Neuronal stem cell (in vitro differentiated cells): ENCODE data around the gene ARHGEF10L.

Source experiments
- DNase-seq: peaks from one replicate; pipeline ENCODE4 v3.0.0-alpha.2; 2013; ENCODE audit warnings: low spot score
- H2AFZ ChIP-seq: one replicate; pipeline ENCODE4 v1.6.1; 2013; ENCODE audit warnings: mild to moderate bottlenecking, low read length, inconsistent platforms
- H2AK5ac ChIP-seq: 2 replicates; pipeline ENCODE4 v1.6.1; 2013; ENCODE audit warnings: low read depth, mild to moderate bottlenecking, inconsistent platforms, low read length, moderate library complexity, mixed read lengths
- H2BK120ac ChIP-seq: 2 replicates; pipeline ENCODE4 v1.6.1; 2013; ENCODE audit warnings: low read depth, mild to moderate bottlenecking, inconsistent platforms, low read length, moderate library complexity, mixed read lengths
- H2BK12ac ChIP-seq: one replicate; pipeline ENCODE4 v1.6.1; 2013; ENCODE audit warnings: low read length, inconsistent platforms
- H2BK15ac ChIP-seq: 2 replicates; pipeline ENCODE4 v1.6.1; 2013; ENCODE audit warnings: mild to moderate bottlenecking, low read length, inconsistent platforms, mixed read lengths
- H2BK5ac ChIP-seq: one replicate; pipeline ENCODE4 v1.6.1; 2013; ENCODE audit warnings: inconsistent platforms, mild to moderate bottlenecking, low read length, moderate library complexity
- H3K14ac ChIP-seq: one replicate; pipeline ENCODE4 v1.6.1; 2013; ENCODE audit warnings: low read length, inconsistent platforms
- H3K18ac ChIP-seq: 2 replicates; pipeline ENCODE4 v1.6.1; 2013; ENCODE audit warnings: low read length, inconsistent platforms
- H3K23ac ChIP-seq: 2 replicates; pipeline ENCODE4 v1.6.1; 2013; ENCODE audit warnings: low read depth, mild to moderate bottlenecking, mixed read lengths, low read length, inconsistent platforms; ENCODE audit not compliant: poor library complexity
- H3K27ac ChIP-seq: replicated peaks from 3 replicates; pipeline ENCODE4 v1.5.1; 2013; ENCODE audit warnings: low read length, inconsistent platforms
- H3K27me3 ChIP-seq, 3 experiments: 2 replicates each; pipeline ENCODE4 v1.6.1; 2013; ENCODE audit warnings: low read length in 3 of 3, mild to moderate bottlenecking in 2 of 3, inconsistent platforms in 1 of 3, low read depth in 1 of 3, mixed read lengths in 1 of 3, moderate library complexity in 1 of 3; ENCODE audit not compliant: control insufficient read depth in 3 of 3, insufficient read depth in 3 of 3
- H3K36me3 ChIP-seq, 2 donors: replicated peaks in 1 of 2; 2 replicates each; pipeline ENCODE4 v1.6.1; 2013; ENCODE audit warnings: low read length in 2 of 2; ENCODE audit not compliant: control insufficient read depth in 2 of 2, insufficient read depth in 2 of 2
- H3K4ac ChIP-seq: 2 replicates; pipeline ENCODE4 v1.6.1; 2013; ENCODE audit warnings: inconsistent platforms, mild to moderate bottlenecking, low read length, moderate library complexity
- H3K4me1 ChIP-seq, 2 donors: 1 replicate in 1 of 2; 2 replicates in 1 of 2; pipeline ENCODE4 v1.6.1; 2013; ENCODE audit warnings: low read length in 2 of 2, low read depth in 1 of 2; ENCODE audit not compliant: control insufficient read depth in 2 of 2, insufficient read depth in 1 of 2
- H3K4me2 ChIP-seq: one replicate; pipeline ENCODE4 v1.6.1; 2013; ENCODE audit warnings: mild to moderate bottlenecking, low read length, inconsistent platforms; ENCODE audit not compliant: insufficient read depth, poor library complexity, severe bottlenecking
- H3K4me3 ChIP-seq, 2 donors: 2 replicates each; pipeline ENCODE4 v1.5.1; 2013; ENCODE audit warnings: low read length in 2 of 2, mild to moderate bottlenecking in 2 of 2, inconsistent platforms in 1 of 2, moderate library complexity in 1 of 2
- H3K79me1 ChIP-seq: one replicate; pipeline ENCODE4 v1.6.1; 2013; ENCODE audit warnings: low read depth, mild to moderate bottlenecking, inconsistent platforms, low read length, moderate library complexity
- H3K9ac ChIP-seq: one replicate; pipeline ENCODE4 v1.6.1; 2013; ENCODE audit warnings: mild to moderate bottlenecking, low read depth, low read length, inconsistent platforms; ENCODE audit not compliant: poor library complexity
- H3K9me3 ChIP-seq, 2 donors: replicated peaks in 1 of 2; 2 replicates each; pipeline versions ENCODE3 to v1.6.1; 2013; ENCODE audit warnings: low read length in 2 of 2, mild to moderate bottlenecking in 2 of 2, inconsistent platforms in 1 of 2, low read depth in 1 of 2, mixed read lengths in 1 of 2, moderate library complexity in 1 of 2; ENCODE audit not compliant: control insufficient read depth in 2 of 2, insufficient read depth in 1 of 2
- H4K8ac ChIP-seq: one replicate; pipeline ENCODE4 v1.6.1; 2013; ENCODE audit warnings: low read depth, mild to moderate bottlenecking, inconsistent platforms, low read length, moderate library complexity
- H4K91ac ChIP-seq: one replicate; pipeline ENCODE4 v1.6.1; 2013; ENCODE audit warnings: low read length, low read depth, mild to moderate bottlenecking, inconsistent platforms; ENCODE audit not compliant: poor library complexity
- WGBS, 2 donors: extraction: QIAGEN DNeasy Blood & Tissue Kit; methylation state at CpG; one replicate each; pipeline ENCODE4 v1.1.7; 2013; ENCODE audit warnings: missing lambda C conversion rate in 2 of 2, mixed read lengths in 1 of 2; ENCODE audit not compliant: insufficient read length in 2 of 2, insufficient replicate concordance in 1 of 2; ENCODE audit errors: extremely low coverage in 2 of 2; 5-methylcytosine and 5-hydroxymethylcytosine counted together

The ARHGEF10L gene

DNA sequence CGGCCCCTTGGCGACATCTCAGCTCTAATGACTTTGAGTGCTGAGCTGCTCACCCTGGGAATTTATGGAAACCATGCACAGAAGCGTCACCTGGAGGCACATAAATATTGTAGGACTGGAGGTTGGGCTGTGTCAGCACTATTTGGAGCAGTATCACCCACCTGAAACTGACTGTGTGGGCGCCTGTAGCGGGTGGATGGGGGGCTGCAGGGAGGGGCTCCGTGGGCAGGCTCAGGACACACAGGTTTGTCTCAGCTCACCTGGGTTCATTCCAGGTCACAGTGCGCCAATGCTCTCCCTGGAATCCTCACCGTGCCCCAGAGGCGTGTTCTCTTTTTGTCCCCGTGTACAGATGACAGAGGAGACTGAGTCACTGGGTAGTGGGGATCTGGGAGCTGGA, 140.8 kb downstream of the ARHGEF10L start:
- Histone ChIP-seq H4K8ac (no peak overlapping the region), H3K14ac (peak overlapping the region; percentile 32), H3K23ac (no peak overlapping the region), H3K27ac (no peak overlapping the region), H2BK15ac (no peak overlapping the region), H2BK120ac (no peak overlapping the region), H4K91ac (no peak overlapping the region), H3K4me2 (no peak overlapping the region), H3K27me3 (peaks cover 0 to 2% (median 0%) of the 10 kb centered on the region in 3 experiments), H2BK5ac (peak overlapping the region; percentile 53), H3K9ac (no peak overlapping the region), H3K36me3 (peaks cover 3 to 6% of the 10 kb centered on the region in 2 donors), H3K79me1 (peaks cover 11% of the 10 kb centered on the region), H3K4ac (no peak overlapping the region), H3K4me3 (no peak overlapping the region), H3K18ac (peak overlapping the region; percentile 8), H3K4me1 (peaks cover 7 to 24% of the 10 kb centered on the region in 2 donors), H2AFZ (no peak overlapping the region), H2AK5ac (no peak overlapping the region), H3K9me3 (no peaks in the 10 kb centered on the region), H2BK12ac (no peak overlapping the region)
- no peak for DNase-seq
- WGBS, 2 donors: no CpG with 5 or more reads among the region's 10 CpGs

DNA sequence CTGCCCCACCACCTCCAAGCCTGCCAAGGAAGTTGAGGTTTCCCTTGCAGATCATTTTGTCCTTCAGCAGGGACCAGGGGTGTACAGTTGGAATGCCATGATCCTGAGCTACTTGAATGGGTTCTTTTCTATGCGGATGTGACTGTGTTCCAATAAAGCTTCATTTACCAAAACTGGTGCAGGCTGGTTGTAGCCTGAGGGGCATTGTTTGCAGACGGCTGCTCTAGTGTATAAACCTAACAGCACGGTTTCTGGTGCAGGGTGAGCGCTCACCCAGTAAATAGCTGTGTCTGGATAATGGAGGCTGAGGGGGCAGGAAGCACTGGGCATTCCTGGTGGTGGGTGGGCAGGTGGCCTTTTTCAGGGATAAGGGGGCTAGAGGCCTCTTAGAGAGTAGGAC, 142.9 kb downstream of the ARHGEF10L start:
- Histone ChIP-seq H3K9me3 (no peaks in the 10 kb centered on the region), H3K4me1 (peaks cover 7 to 24% of the 10 kb centered on the region in 2 donors), H4K8ac (no peak overlapping the region), H3K4me2 (no peak overlapping the region), H3K27me3 (no peaks in the 10 kb centered on the region), H3K9ac (no peak overlapping the region), H3K18ac (peak overlapping the region; percentile 61), H2BK5ac (no peak overlapping the region), H2AFZ (peak overlapping the region; percentile 43), H3K4me3 (no peak overlapping the region), H2AK5ac (no peak overlapping the region), H4K91ac (no peak overlapping the region), H3K27ac (no peak overlapping the region), H3K79me1 (peaks cover 5% of the 10 kb centered on the region), H2BK12ac (no peak overlapping the region), H2BK120ac (no peak overlapping the region), H3K4ac (no peak overlapping the region), H3K36me3 (peaks cover 2 to 10% of the 10 kb centered on the region in 2 donors), H3K14ac (no peak overlapping the region), H2BK15ac (no peak overlapping the region), H3K23ac (peak overlapping the region; percentile 14)
- no peak for DNase-seq
- no CpG with 5 or more reads among the region's 4 CpGs for WGBS, 2 donors

DNA sequence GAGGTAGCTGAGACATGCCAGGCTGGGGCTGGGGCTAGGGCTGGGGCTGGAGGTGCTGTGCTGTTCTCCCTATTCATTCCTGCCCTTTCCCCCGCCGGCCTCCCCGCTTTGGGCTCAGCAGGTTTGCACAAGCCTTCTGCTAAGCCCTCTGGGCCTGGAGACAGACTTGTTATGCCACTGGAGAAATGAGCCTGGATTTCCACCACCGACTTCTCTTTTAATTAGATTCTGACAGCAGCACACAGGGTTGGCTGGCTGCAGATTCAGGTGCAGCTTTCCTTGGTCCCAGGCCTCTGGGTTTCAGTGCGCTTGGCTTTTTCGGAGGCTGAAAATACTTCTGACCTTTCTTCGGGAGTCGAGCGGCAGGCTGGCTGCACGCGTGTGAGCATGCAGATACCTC, 144.1 kb downstream of the ARHGEF10L start:
- WGBS, 2 donors: no CpG with 5 or more reads among the region's 11 CpGs
- no peak overlapping the region for H2BK5ac ChIP-seq
- DNase-seq: no peak
- H3K23ac ChIP-seq: no peak overlapping the region
- H3K9ac ChIP-seq: peak overlapping the region; percentile 33
- H2BK12ac ChIP-seq: no peak overlapping the region
- no peak overlapping the region for H2AFZ ChIP-seq
- no peak overlapping the region for H2AK5ac ChIP-seq
- no peak overlapping the region for H4K91ac ChIP-seq
- peaks cover 7 to 24% of the 10 kb centered on the region in 2 donors for H3K4me1 ChIP-seq
- peaks cover 2 to 19% of the 10 kb centered on the region in 2 donors for H3K36me3 ChIP-seq
- peak overlapping the region; percentile 40 for H3K18ac ChIP-seq
- no peak overlapping the region for H4K8ac ChIP-seq
- H3K9me3 ChIP-seq: no peaks in the 10 kb centered on the region
- H3K4ac ChIP-seq: no peak overlapping the region
- H2BK15ac ChIP-seq: no peak overlapping the region
- H3K27ac ChIP-seq: no peak overlapping the region
- H2BK120ac ChIP-seq: no peak overlapping the region
- no peak overlapping the region for H3K4me2 ChIP-seq
- H3K14ac ChIP-seq: no peak overlapping the region
- H3K79me1 ChIP-seq: peaks cover 5% of the 10 kb centered on the region
- no peaks in the 10 kb centered on the region for H3K27me3 ChIP-seq
- H3K4me3 ChIP-seq: no peak overlapping the region

DNA sequence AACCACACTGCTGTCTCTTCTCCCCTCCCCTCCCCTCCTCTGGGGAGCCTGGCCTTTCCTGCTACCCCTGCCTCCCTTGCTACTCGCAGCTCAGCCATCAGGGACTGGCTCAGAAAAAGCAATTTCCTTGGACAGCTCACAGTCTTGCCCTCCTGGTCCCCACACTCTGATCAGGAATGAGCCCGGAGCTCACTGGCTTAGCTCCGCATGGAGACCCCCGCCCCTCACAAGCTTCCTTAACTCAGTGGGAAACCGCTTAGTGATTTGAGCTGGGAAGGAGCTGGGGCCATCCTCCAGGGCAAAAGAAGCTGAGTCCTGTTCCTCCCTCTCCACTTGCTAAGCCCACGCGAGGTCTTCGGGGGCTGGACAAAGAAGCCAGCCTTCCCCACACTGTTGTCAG, 145.3 kb downstream of the ARHGEF10L start:
- Histone ChIP-seq H4K8ac (no peak overlapping the region), H2AK5ac (no peak overlapping the region), H3K36me3 (peaks cover 2 to 23% of the 10 kb centered on the region in 2 donors), H2BK12ac (no peak overlapping the region), H2BK15ac (no peak overlapping the region), H2AFZ (no peak overlapping the region), H2BK5ac (no peak overlapping the region), H4K91ac (peak overlapping the region; percentile 13), H3K4me2 (no peak overlapping the region), H3K18ac (peak overlapping the region; percentile 50), H3K27ac (no peak overlapping the region), H2BK120ac (no peak overlapping the region), H3K4ac (no peak overlapping the region), H3K9ac (peak overlapping the region; percentile 61), H3K4me1 (peaks cover 7 to 24% of the 10 kb centered on the region in 2 donors), H3K27me3 (no peaks in the 10 kb centered on the region), H3K9me3 (no peaks in the 10 kb centered on the region), H3K14ac (no peak overlapping the region), H3K4me3 (no peak overlapping the region), H3K79me1 (peaks cover 5% of the 10 kb centered on the region), H3K23ac (no peak overlapping the region)
- no peak for DNase-seq
- WGBS, 2 donors: no CpG with 5 or more reads among the region's 8 CpGs
